ENCODE data around the gene ABHD12B. TPM values are rescaled to one million over a fixed set of nuclear protein-coding genes. Genes with fewer than 3 reads are reported as not detected.
A peak's percentile ranks its signal among the peaks of the same experiment; 100 is the strongest.

The ABHD12B gene
- total RNA-seq, 1 donor from 2014 or later: not detected

DNA sequence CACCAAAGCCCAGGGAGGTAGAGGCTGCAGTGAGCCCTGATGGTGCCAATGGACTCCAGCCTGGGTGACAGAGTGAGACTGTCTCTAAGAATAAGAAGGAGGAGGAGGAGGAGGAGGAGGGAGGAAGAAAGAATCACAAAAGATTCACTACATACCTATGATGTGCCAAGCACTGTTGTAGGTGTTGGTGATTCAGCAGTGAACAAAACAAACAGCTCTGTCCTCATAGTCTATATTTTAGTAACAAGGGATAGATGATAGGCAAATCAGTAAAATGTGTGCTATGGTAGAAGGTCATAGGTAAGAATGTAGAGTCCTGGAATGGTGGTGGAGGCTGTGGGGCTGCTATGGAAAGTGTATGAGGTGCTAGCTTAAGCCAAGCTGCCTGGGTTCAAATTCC, 18.0 kb upstream of the ABHD12B start:
- H3K27ac Mint-ChIP-seq: no peak overlapping the region
- H4K20me1 ChIP-seq (ENCODE audit: low read depth): no peaks in the 10 kb centered on the region
- no peak for DNase-seq (ENCODE audit: low spot score)
- H3K9me3 ChIP-seq (ENCODE audit: low read depth): no peaks in the 10 kb centered on the region
- no peak overlapping the region for H3K4me2 ChIP-seq
- H3K4me3 ChIP-seq: no peak overlapping the region
- no peaks in the 10 kb centered on the region for H3K27me3 ChIP-seq
- peaks cover 3% of the 10 kb centered on the region for H3K4me1 Mint-ChIP-seq
- H3F3A ChIP-seq (ENCODE audit: low read depth): no peaks in the 10 kb centered on the region
- H3K4me3 Mint-ChIP-seq: no peak overlapping the region
- H2AFZ ChIP-seq (replicated peaks): no peak overlapping the region
- H3K36me3 Mint-ChIP-seq: no peaks in the 10 kb centered on the region
- no peaks in the 10 kb centered on the region for H3K79me2 ChIP-seq (ENCODE audit: low read depth)
- no peaks in the 10 kb centered on the region for H3K9me3 Mint-ChIP-seq
- no peak overlapping the region for H3K27ac ChIP-seq
- H3K4me1 ChIP-seq: no peaks in the 10 kb centered on the region
- no peaks in the 10 kb centered on the region for H3K36me3 ChIP-seq
- no peak for TF ChIP-seq CTCF (IDR thresholded peaks at IDR 0.05)
- TF ChIP-seq EZH2 (IDR thresholded peaks at IDR 0.05): no peak
- TF ChIP-seq EZH2phosphoT487 (IDR thresholded peaks at IDR 0.05): no peak
- H3K27me3 Mint-ChIP-seq (ENCODE audit: insufficient read depth, low read depth): peaks cover 2% of the 10 kb centered on the region
- H3K9ac ChIP-seq: no peak overlapping the region

- Mint-ChIP-seq H3K27me3 (ENCODE audit: insufficient read depth, low read depth) (peaks cover 5% of the 10 kb centered on the region), H3K9me3 (no peaks in the 10 kb centered on the region), H3K36me3 (no peaks in the 10 kb centered on the region), H3K4me1 (peaks cover 9% of the 10 kb centered on the region), H3K27ac (no peak overlapping the region), H3K4me3 (no peak overlapping the region)
- Histone ChIP-seq H3F3A (ENCODE audit: low read depth) (no peaks in the 10 kb centered on the region), H3K36me3 (no peaks in the 10 kb centered on the region), H3K4me3 (no peak overlapping the region), H3K79me2 (ENCODE audit: low read depth) (no peaks in the 10 kb centered on the region), H4K20me1 (ENCODE audit: low read depth) (no peaks in the 10 kb centered on the region), H3K9me3 (ENCODE audit: low read depth) (no peaks in the 10 kb centered on the region), H3K4me1 (peaks cover 2% of the 10 kb centered on the region), H3K27ac (no peak overlapping the region), H3K9ac (no peak overlapping the region), H3K27me3 (no peaks in the 10 kb centered on the region), H2AFZ (replicated peaks) (no peak overlapping the region), H3K4me2 (no peak overlapping the region)
- no peak for DNase-seq (ENCODE audit: low spot score)
- TF ChIP-seq EZH2 (IDR thresholded peaks at IDR 0.05): no peak
- TF ChIP-seq EZH2phosphoT487 (IDR thresholded peaks at IDR 0.05): no peak
- no peak for TF ChIP-seq CTCF (IDR thresholded peaks at IDR 0.05)
Measured at GRCh38 chr14:50854521-50854920, 17.3 kb upstream of the ABHD12B start.

DNA sequence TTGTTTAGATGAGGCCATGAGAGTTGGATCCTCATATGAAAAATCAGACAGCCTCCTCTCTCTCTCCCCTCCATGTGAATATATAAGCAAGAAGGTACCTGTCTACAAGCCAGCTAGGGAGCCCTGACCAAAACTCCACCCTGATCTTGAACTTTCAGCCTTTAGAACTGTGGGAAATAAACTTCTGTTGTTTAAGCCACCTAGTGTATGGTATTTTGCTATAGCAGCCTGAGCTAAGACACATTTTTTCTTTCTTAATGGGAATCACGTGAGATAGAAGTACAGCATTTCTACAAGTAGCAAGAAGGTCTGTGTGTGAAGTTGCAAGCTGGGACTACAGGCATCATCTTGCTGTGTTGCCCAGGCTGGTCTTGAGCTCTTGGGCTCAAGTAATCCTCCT, 16.3 kb upstream of the ABHD12B start:
- no peaks in the 10 kb centered on the region for H3K9me3 Mint-ChIP-seq
- TF ChIP-seq EZH2phosphoT487 (IDR thresholded peaks at IDR 0.05): no peak
- TF ChIP-seq EZH2 (IDR thresholded peaks at IDR 0.05): no peak
- TF ChIP-seq CTCF (IDR thresholded peaks at IDR 0.05): no peak
- H3K27me3 Mint-ChIP-seq (ENCODE audit: insufficient read depth, low read depth): peaks cover 5% of the 10 kb centered on the region
- H3K4me3 Mint-ChIP-seq: no peak overlapping the region
- Histone ChIP-seq H3K4me3 (no peak overlapping the region), H2AFZ (replicated peaks) (no peak overlapping the region), H3K36me3 (no peaks in the 10 kb centered on the region), H3K9me3 (ENCODE audit: low read depth) (no peaks in the 10 kb centered on the region), H3K27me3 (no peaks in the 10 kb centered on the region), H3K4me1 (peaks cover 11% of the 10 kb centered on the region), H4K20me1 (ENCODE audit: low read depth) (no peaks in the 10 kb centered on the region), H3K9ac (no peak overlapping the region), H3K79me2 (ENCODE audit: low read depth) (no peaks in the 10 kb centered on the region), H3K27ac (no peak overlapping the region), H3K4me2 (no peak overlapping the region), H3F3A (ENCODE audit: low read depth) (no peaks in the 10 kb centered on the region)
- no peak for DNase-seq (ENCODE audit: low spot score)
- no peaks in the 10 kb centered on the region for H3K36me3 Mint-ChIP-seq
- H3K27ac Mint-ChIP-seq: peak overlapping the region; percentile 12
- peaks cover 16% of the 10 kb centered on the region for H3K4me1 Mint-ChIP-seq

Measured in neural progenitor cell (in vitro differentiated cells).